Gastroesophageal sphincter (tissue), 3 donors: Measurements from ENCODE around the gene DIAPH2.

Experiments
- EP300 ChIP-seq: sonication (generic); formaldehyde crosslinking; IDR thresholded peaks from one replicate; pipeline ENCODE4 v1.6.1; 2017; ENCODE audit warnings: antibody characterized with exemption, mild to moderate bottlenecking
- POLR2A ChIP-seq, 2 donors: fragments of 450-650 bp; IDR thresholded peaks; one replicate each; pipeline ENCODE4 v1.6.1; 2017; ENCODE audit warnings: antibody characterized with exemption in 2 of 2, mild to moderate bottlenecking in 2 of 2, moderate library complexity in 1 of 2
- POLR2AphosphoS5 ChIP-seq: sonication (generic); formaldehyde crosslinking; IDR thresholded peaks from one replicate; pipeline ENCODE4 v1.6.1; 2017; ENCODE audit warnings: antibody characterized with exemption
- TF ChIP-seq, protein P1 (sequence below), 4 experiments: fragments of 200-600 bp in 2 of 4; fragments of 450-650 bp in 2 of 4; sonication (generic) in 1 of 4; IDR thresholded peaks; one replicate each; pipeline ENCODE4 v1.5.1; 2017 to 2019; ENCODE audit warnings: antibody characterized with exemption in 4 of 4, mild to moderate bottlenecking in 2 of 4, moderate library complexity in 2 of 4

DNA sequence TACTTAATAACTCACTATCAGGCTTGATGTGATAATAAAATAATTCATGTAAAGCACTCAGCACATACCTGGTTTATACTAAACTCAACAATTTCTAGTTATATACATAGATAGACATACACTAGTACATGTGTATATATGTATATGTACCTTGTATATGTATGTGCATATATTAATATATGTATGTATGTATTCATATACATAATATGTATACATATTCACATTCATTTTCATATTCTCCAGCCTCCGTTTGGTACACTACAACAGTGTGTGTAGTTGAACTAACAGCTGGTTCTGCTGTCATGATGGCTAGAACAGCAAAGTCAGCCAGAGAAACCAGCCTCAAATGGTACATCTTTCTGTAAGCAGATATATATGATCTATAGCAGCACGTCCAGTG is 869.2 kb downstream of the DIAPH2 start:
- TF ChIP-seq, protein P1, sequence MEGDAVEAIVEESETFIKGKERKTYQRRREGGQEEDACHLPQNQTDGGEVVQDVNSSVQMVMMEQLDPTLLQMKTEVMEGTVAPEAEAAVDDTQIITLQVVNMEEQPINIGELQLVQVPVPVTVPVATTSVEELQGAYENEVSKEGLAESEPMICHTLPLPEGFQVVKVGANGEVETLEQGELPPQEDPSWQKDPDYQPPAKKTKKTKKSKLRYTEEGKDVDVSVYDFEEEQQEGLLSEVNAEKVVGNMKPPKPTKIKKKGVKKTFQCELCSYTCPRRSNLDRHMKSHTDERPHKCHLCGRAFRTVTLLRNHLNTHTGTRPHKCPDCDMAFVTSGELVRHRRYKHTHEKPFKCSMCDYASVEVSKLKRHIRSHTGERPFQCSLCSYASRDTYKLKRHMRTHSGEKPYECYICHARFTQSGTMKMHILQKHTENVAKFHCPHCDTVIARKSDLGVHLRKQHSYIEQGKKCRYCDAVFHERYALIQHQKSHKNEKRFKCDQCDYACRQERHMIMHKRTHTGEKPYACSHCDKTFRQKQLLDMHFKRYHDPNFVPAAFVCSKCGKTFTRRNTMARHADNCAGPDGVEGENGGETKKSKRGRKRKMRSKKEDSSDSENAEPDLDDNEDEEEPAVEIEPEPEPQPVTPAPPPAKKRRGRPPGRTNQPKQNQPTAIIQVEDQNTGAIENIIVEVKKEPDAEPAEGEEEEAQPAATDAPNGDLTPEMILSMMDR (IDR thresholded peaks at IDR 0.05), result no peak
- TF ChIP-seq POLR2A (IDR thresholded peaks at IDR 0.05), result no peak
- TF ChIP-seq POLR2AphosphoS5, result no peak
- no peak for TF ChIP-seq EP300
